DOHH2 (cell line): ENCODE data around the gene CACNA1D.

Experiments used
- H3F3A ChIP-seq: fragments of 200-600 bp; sonication (generic), shearing (Covaris generic); 2 replicates; pipeline ENCODE4 v1.6.0; 2016; ENCODE audit warnings: antibody characterized with exemption, mild to moderate bottlenecking; ENCODE audit not compliant: control insufficient read depth, insufficient read depth
- H3K27ac ChIP-seq: fragments of 200-600 bp; sonication (generic); 2 replicates; pipeline ENCODE4 v1.5.1; 2014; ENCODE audit warnings: low read depth, mild to moderate bottlenecking, low read length, moderate library complexity
- H3K27me3 ChIP-seq: fragments of 200-600 bp; sonication (generic); 2 replicates; pipeline ENCODE4 v1.6.1; 2014; ENCODE audit warnings: mild to moderate bottlenecking, low read length, mixed read lengths; ENCODE audit not compliant: control insufficient read depth
- H3K36me3 ChIP-seq: fragments of 200-600 bp; sonication (generic); 2 replicates; pipeline ENCODE4 v1.6.1; 2014; ENCODE audit warnings: mild to moderate bottlenecking, low read length, moderate library complexity, mixed read lengths; ENCODE audit not compliant: control insufficient read depth
- H3K4me1 ChIP-seq: fragments of 200-600 bp; sonication (generic); 2 replicates; pipeline ENCODE4 v1.6.1; 2014; ENCODE audit warnings: mild to moderate bottlenecking, low read length, mixed read lengths; ENCODE audit not compliant: control insufficient read depth
- H3K4me2 ChIP-seq: fragments of 200-600 bp; sonication (generic); 2 replicates; pipeline ENCODE4 v1.6.0; 2014; ENCODE audit warnings: mild to moderate bottlenecking, low read length, moderate library complexity
- H3K4me3 ChIP-seq: fragments of 200-600 bp; sonication (generic); 2 replicates; pipeline ENCODE4 v1.5.1; 2014; ENCODE audit warnings: mild to moderate bottlenecking, low read length, mixed read lengths
- H3K79me2 ChIP-seq: fragments of 200-600 bp; sonication (generic); 2 replicates; pipeline ENCODE4 v1.6.1; 2014; ENCODE audit warnings: mild to moderate bottlenecking, low read length, mixed read lengths; ENCODE audit not compliant: control insufficient read depth
- H3K9me2 ChIP-seq: fragments of 200-600 bp; sonication (generic); replicated peaks from 2 replicates; pipeline ENCODE4 v1.6.1; 2014; ENCODE audit warnings: mild to moderate bottlenecking, low read length, mixed read lengths; ENCODE audit not compliant: control insufficient read depth
- H3K9me3 ChIP-seq: fragments of 200-600 bp; sonication (generic); 2 replicates; pipeline ENCODE4 v1.6.1; 2014; ENCODE audit warnings: antibody characterized with exemption, low read length, mixed read lengths; ENCODE audit not compliant: control insufficient read depth, insufficient read depth
- H4K20me1 ChIP-seq: fragments of 200-600 bp; sonication (generic); 2 replicates; pipeline ENCODE4 v1.6.0; 2014; ENCODE audit warnings: low read depth, mild to moderate bottlenecking, antibody characterized with exemption, low read length, moderate library complexity; ENCODE audit not compliant: control insufficient read depth, insufficient read depth
- EZH2phosphoT487 ChIP-seq: fragments of 200-600 bp; sonication (generic); IDR thresholded peaks from 2 replicates; pipeline ENCODE4 v1.6.1; 2017; ENCODE audit warnings: borderline replicate concordance, mild to moderate bottlenecking, antibody characterized with exemption, low read length, moderate library complexity, mixed read lengths
- TF ChIP-seq, protein P1 (sequence below): fragments of 200-600 bp; sonication (generic); IDR thresholded peaks from one replicate; pipeline ENCODE4 v1.5.1; 2014; ENCODE audit warnings: antibody characterized with exemption, mild to moderate bottlenecking, low read depth, low read length; ENCODE audit not compliant: poor library complexity, severe bottlenecking

CACNA1D gene

GRCh38 chr3:53841296-53841695 is 346.9 kb downstream of the CACNA1D start:
- H3K9me2 ChIP-seq, result no peaks in the 10 kb centered on the region
- H3K9me3 ChIP-seq, result no peaks in the 10 kb centered on the region
- peaks cover 10% of the 10 kb centered on the region for H3K4me1 ChIP-seq
- no peaks in the 10 kb centered on the region for H3K79me2 ChIP-seq
- no peak overlapping the region for H3K4me2 ChIP-seq
- H3K36me3 ChIP-seq, result no peaks in the 10 kb centered on the region
- no peaks in the 10 kb centered on the region for H4K20me1 ChIP-seq
- H3F3A ChIP-seq, result no peaks in the 10 kb centered on the region
- H3K27me3 ChIP-seq, result peaks cover 38% of the 10 kb centered on the region
- no peak overlapping the region for H3K27ac ChIP-seq
- TF ChIP-seq EZH2phosphoT487, result no peak
- TF ChIP-seq, protein P1, sequence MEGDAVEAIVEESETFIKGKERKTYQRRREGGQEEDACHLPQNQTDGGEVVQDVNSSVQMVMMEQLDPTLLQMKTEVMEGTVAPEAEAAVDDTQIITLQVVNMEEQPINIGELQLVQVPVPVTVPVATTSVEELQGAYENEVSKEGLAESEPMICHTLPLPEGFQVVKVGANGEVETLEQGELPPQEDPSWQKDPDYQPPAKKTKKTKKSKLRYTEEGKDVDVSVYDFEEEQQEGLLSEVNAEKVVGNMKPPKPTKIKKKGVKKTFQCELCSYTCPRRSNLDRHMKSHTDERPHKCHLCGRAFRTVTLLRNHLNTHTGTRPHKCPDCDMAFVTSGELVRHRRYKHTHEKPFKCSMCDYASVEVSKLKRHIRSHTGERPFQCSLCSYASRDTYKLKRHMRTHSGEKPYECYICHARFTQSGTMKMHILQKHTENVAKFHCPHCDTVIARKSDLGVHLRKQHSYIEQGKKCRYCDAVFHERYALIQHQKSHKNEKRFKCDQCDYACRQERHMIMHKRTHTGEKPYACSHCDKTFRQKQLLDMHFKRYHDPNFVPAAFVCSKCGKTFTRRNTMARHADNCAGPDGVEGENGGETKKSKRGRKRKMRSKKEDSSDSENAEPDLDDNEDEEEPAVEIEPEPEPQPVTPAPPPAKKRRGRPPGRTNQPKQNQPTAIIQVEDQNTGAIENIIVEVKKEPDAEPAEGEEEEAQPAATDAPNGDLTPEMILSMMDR, result no peak
- H3K4me3 ChIP-seq, result no peak overlapping the region

- no peaks in the 10 kb centered on the region for H3K9me3 ChIP-seq
- no peak for TF ChIP-seq EZH2phosphoT487
- TF ChIP-seq, protein P1, result no peak
- peaks cover 47% of the 10 kb centered on the region for H3K27me3 ChIP-seq
- no peaks in the 10 kb centered on the region for H3K79me2 ChIP-seq
- H3F3A ChIP-seq, result no peaks in the 10 kb centered on the region
- H3K27ac ChIP-seq, result no peak overlapping the region
- no peak overlapping the region for H3K4me2 ChIP-seq
- H3K4me1 ChIP-seq, result peaks cover 10% of the 10 kb centered on the region
- no peaks in the 10 kb centered on the region for H4K20me1 ChIP-seq
- no peak overlapping the region for H3K4me3 ChIP-seq
- no peaks in the 10 kb centered on the region for H3K36me3 ChIP-seq
- H3K9me2 ChIP-seq, result no peaks in the 10 kb centered on the region
Observed at GRCh38 chr3:53842436-53843194, 348.2 kb downstream of the CACNA1D start.

- no peaks in the 10 kb centered on the region for H3K9me3 ChIP-seq
- H4K20me1 ChIP-seq, result no peaks in the 10 kb centered on the region
- no peaks in the 10 kb centered on the region for H3K79me2 ChIP-seq
- H3K9me2 ChIP-seq, result no peaks in the 10 kb centered on the region
- peaks cover 10% of the 10 kb centered on the region for H3K4me1 ChIP-seq
- H3K36me3 ChIP-seq, result no peaks in the 10 kb centered on the region
- TF ChIP-seq EZH2phosphoT487, result no peak
- TF ChIP-seq, protein P1, result no peak
- H3K4me2 ChIP-seq, result no peak overlapping the region
- peaks cover 51% of the 10 kb centered on the region for H3K27me3 ChIP-seq
- no peak overlapping the region for H3K27ac ChIP-seq
- H3K4me3 ChIP-seq, result no peak overlapping the region
- no peaks in the 10 kb centered on the region for H3F3A ChIP-seq
Observed at GRCh38 chr3:53843195-53844177, 349.1 kb downstream of the CACNA1D start.
